Memory B cell (primary cell): Measurements from ENCODE around the gene GHRHR.

Experiments used
- ATAC-seq: fragments of 150-1000 bp; cut with Tn5 transposase; 2 replicates; pipeline ENCODE4 v1.10.0; 2021; ENCODE audit warnings: low read depth, mild to moderate bottlenecking, moderate library complexity
- DNase-seq, 2 donors: peaks; one replicate each; pipeline ENCODE4 v3.0.0; 2022; ENCODE audit warnings: low spot score in 2 of 2
- H3K27ac Mint-ChIP-seq: one replicate; pipeline ENCODE4 v1.8.0; 2022; ENCODE audit warnings: mild to moderate bottlenecking, moderate library complexity, mixed read lengths
- H3K27me3 Mint-ChIP-seq: one replicate; pipeline ENCODE4 v1.8.0; 2022; ENCODE audit warnings: mixed read lengths
- H3K36me3 Mint-ChIP-seq: one replicate; pipeline ENCODE4 v1.8.0; 2022; ENCODE audit warnings: mild to moderate bottlenecking, mixed read lengths
- H3K4me1 Mint-ChIP-seq: one replicate; pipeline ENCODE4 v1.8.0; 2022; ENCODE audit warnings: mixed read lengths
- H3K4me3 Mint-ChIP-seq: one replicate; pipeline ENCODE4 v1.8.0; 2022; ENCODE audit warnings: mild to moderate bottlenecking, moderate library complexity, mixed read lengths
- H3K9me3 Mint-ChIP-seq: one replicate; pipeline ENCODE4 v1.8.0; 2022; ENCODE audit warnings: mixed read lengths

The GHRHR gene

DNA sequence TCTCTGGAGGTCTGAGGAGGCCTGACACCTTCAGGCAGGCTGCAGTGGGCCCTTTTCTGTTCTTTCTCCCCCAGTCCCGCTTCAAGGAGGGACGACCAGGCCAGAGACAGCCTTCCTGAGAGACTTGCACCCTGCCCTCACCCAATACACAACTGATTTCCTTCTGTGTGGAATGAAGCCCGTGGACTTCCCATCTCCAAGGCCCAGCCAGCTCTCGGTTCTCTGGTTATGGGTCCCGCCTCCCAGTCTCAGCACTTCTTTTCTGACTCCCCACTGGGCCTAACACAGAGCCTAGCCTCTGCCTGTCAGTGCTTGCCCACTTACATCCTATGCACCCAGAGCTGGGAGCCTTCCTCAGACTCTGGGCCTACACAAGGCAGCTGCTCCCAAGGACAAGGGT, 64.3 kb downstream of the GHRHR start:
- no peak for ATAC-seq
- Mint-ChIP-seq H3K36me3 (no peaks in the 10 kb centered on the region), H3K9me3 (peaks cover 1% of the 10 kb centered on the region), H3K4me3 (no peak overlapping the region), H3K27me3 (peaks cover 16% of the 10 kb centered on the region), H3K4me1 (no peaks in the 10 kb centered on the region), H3K27ac (no peak overlapping the region)
- DNase-seq, result no peak

DNA sequence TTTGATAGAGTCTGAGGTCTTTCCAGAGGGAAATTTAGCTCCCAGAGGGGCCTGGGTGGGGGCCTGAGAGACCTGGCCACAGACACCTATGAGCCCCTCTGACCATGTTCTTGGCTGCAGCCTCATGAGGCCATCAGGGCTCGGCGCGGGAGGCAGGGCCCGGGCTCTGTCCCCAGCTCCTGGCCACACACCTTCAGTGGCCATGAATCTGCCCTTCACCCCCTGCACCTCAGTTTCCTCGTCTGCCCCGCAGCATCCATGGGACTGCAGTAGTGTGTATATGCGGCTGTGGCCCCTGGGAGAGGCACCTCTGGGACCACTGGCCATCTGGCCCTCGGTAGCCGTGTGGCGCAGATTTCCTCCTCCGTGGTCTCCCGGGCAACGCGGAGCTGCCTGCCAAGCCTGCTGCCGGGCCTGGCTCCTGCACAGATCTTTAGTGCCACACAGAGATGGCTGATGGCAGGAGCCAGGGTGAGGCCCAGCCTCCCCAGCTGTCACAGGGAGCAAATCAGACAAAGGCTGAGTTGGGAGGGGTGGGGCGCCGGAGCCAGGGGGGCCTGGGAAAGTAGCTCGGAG, 64.8 kb downstream of the GHRHR start:
- Mint-ChIP-seq H3K4me1 (no peaks in the 10 kb centered on the region), H3K4me3 (no peak overlapping the region), H3K27ac (no peak overlapping the region), H3K27me3 (peaks cover 16% of the 10 kb centered on the region), H3K9me3 (peaks cover 1% of the 10 kb centered on the region), H3K36me3 (no peaks in the 10 kb centered on the region)
- DNase-seq, result no peak
- no peak for ATAC-seq
